CD14-positive monocyte (primary cell): Measurements from ENCODE around the gene TRPV5. TPM values are rescaled to one million over a fixed set of nuclear protein-coding genes. Genes with fewer than 3 reads are reported as not detected.

ENCODE experiments used
- DNase-seq, 3 donors: peaks; one replicate each; pipeline ENCODE4 v3.0.0-alpha.2; 2011 to 2022
- H2AFZ ChIP-seq: 2 replicates; pipeline ENCODE4 v1.6.0; 2012; ENCODE audit warnings: mild to moderate bottlenecking, low read depth, low read length, inconsistent platforms; ENCODE audit not compliant: insufficient read depth, poor library complexity, severe bottlenecking
- H3K27ac ChIP-seq, 2 donors: 1 replicate in 1 of 2; 2 replicates in 1 of 2; pipeline ENCODE4 v1.5.1; 2012 to 2013; ENCODE audit warnings: low read length in 2 of 2, control low read depth in 1 of 2, inconsistent platforms in 1 of 2, low read depth in 1 of 2, mild to moderate bottlenecking in 1 of 2
- H3K27me3 ChIP-seq, 2 donors: one replicate each; pipeline versions ENCODE4 v1.6.0 to v1.6.1; 2011 to 2013; ENCODE audit warnings: low read length in 2 of 2; ENCODE audit not compliant: control insufficient read depth in 2 of 2, insufficient read depth in 2 of 2
- H3K36me3 ChIP-seq, 2 donors: replicated peaks in 1 of 2; 1 replicate in 1 of 2; 2 replicates in 1 of 2; pipeline versions ENCODE4 v1.5.1 to v1.6.1; 2012 to 2013; ENCODE audit warnings: low read length in 2 of 2, control low read depth in 1 of 2, inconsistent platforms in 1 of 2, mild to moderate bottlenecking in 1 of 2; ENCODE audit not compliant: insufficient read depth in 2 of 2, control insufficient read depth in 1 of 2
- H3K4me1 ChIP-seq, 2 donors: 1 replicate in 1 of 2; 2 replicates in 1 of 2; pipeline versions ENCODE4 v1.5.1 to v1.6.1; 2012 to 2013; ENCODE audit warnings: low read length in 2 of 2, control low read depth in 1 of 2, inconsistent platforms in 1 of 2, mild to moderate bottlenecking in 1 of 2, moderate library complexity in 1 of 2; ENCODE audit not compliant: insufficient read depth in 2 of 2, control insufficient read depth in 1 of 2
- H3K4me2 ChIP-seq: replicated peaks from 2 replicates; pipeline ENCODE3; 2012; ENCODE audit warnings: low read length, moderate library complexity, mild to moderate bottlenecking; ENCODE audit not compliant: poor library complexity, severe bottlenecking; ENCODE audit errors: extremely low read depth
- H3K4me3 ChIP-seq, 3 experiments: fragments of 200-600 bp in 1 of 3; sonication (generic) in 1 of 3; replicated peaks in 1 of 3; 1 replicate in 2 of 3; 2 replicates in 1 of 3; pipeline ENCODE4 v1.5.1; 2011 to 2013; ENCODE audit warnings: low read length in 3 of 3, mild to moderate bottlenecking in 3 of 3, control low read depth in 2 of 3, low read depth in 2 of 3, inconsistent platforms in 1 of 3, moderate library complexity in 1 of 3
- H3K79me2 ChIP-seq: 2 replicates; pipeline ENCODE4 v1.6.0; 2012; ENCODE audit warnings: mild to moderate bottlenecking, control low read depth, inconsistent platforms, low read length, moderate library complexity; ENCODE audit not compliant: insufficient read depth
- H3K9ac ChIP-seq: 2 replicates; pipeline ENCODE4 v1.6.0; 2017; ENCODE audit warnings: low read length, mild to moderate bottlenecking; ENCODE audit not compliant: insufficient read depth, poor library complexity, severe bottlenecking
- H3K9me3 ChIP-seq, 2 donors: replicated peaks in 1 of 2; 1 replicate in 1 of 2; 2 replicates in 1 of 2; pipeline versions ENCODE4 v1.5.1 to v1.6.1; 2012 to 2013; ENCODE audit warnings: low read length in 2 of 2, control low read depth in 1 of 2; ENCODE audit not compliant: control insufficient read depth in 1 of 2, insufficient read depth in 1 of 2
- H4K20me1 ChIP-seq: 2 replicates; pipeline ENCODE4 v1.6.0; 2012; ENCODE audit warnings: mild to moderate bottlenecking, low read length, control low read depth, moderate library complexity; ENCODE audit not compliant: insufficient read depth
- H3K27ac Mint-ChIP-seq, 7 donors: one replicate each; pipeline ENCODE4 v1.8.0; 2020; ENCODE audit warnings: mild to moderate bottlenecking in 7 of 7, mixed read lengths in 7 of 7, moderate library complexity in 6 of 7, inconsistent platforms in 2 of 7
- H3K27me3 Mint-ChIP-seq, 3 donors: one replicate each; pipeline ENCODE4 v1.8.0; 2021 to 2022; ENCODE audit warnings: low read depth in 3 of 3, mild to moderate bottlenecking in 3 of 3, mixed read lengths in 3 of 3, moderate library complexity in 3 of 3, inconsistent platforms in 1 of 3
- H3K36me3 Mint-ChIP-seq, 2 donors: one replicate each; pipeline ENCODE4 v1.8.0; 2020; ENCODE audit warnings: mixed read lengths in 2 of 2, inconsistent platforms in 1 of 2, mild to moderate bottlenecking in 1 of 2
- H3K4me1 Mint-ChIP-seq: one replicate; pipeline ENCODE4 v1.8.0; 2020; ENCODE audit warnings: mild to moderate bottlenecking, mixed read lengths
- H3K4me3 Mint-ChIP-seq, 2 donors: one replicate each; pipeline ENCODE4 v1.8.0; 2020; ENCODE audit warnings: mild to moderate bottlenecking in 2 of 2, mixed read lengths in 2 of 2, moderate library complexity in 1 of 2
- H3K9me3 Mint-ChIP-seq, 7 donors: one replicate each; pipeline ENCODE4 v1.8.0; 2020 to 2022; ENCODE audit warnings: mixed read lengths in 7 of 7, mild to moderate bottlenecking in 6 of 7, moderate library complexity in 6 of 7, inconsistent platforms in 2 of 7
- WGBS: methylation state at CpG from one replicate; pipeline ENCODE4 v1.1.5; 2013; ENCODE audit warnings: missing lambda C conversion rate; ENCODE audit not compliant: insufficient coverage; 5-methylcytosine and 5-hydroxymethylcytosine counted together
- intact Hi-C, 2 donors: fragments of 100-400 bp; cut with micrococcal nuclease; formaldehyde crosslinking; loops; one replicate each; pipeline versions ENCODE4 v1.15.0 to v1.15.1; 2023
- polyA plus RNA-seq, 3 donors: library from polyadenylated mRNA; depleted of rRNA in 1 of 3; unstranded in 2 of 3; stranded (reverse) in 1 of 3; fragments of 300-500 nt in 2 of 3; fragments of >200 nt in 1 of 3; fragmentation: Illumina TruSeq in 2 of 3; gene quantifications; 1 replicate in 2 of 3; 2 replicates in 1 of 3; pipeline ENCODE4 v1.2.3, GENCODE V29; 2012 to 2021
- TF ChIP-seq, protein P1 (sequence below): fragments of 200-600 bp; IDR thresholded peaks from one replicate; pipeline ENCODE4 v1.8.0; 2022; ENCODE audit warnings: antibody characterized with exemption, mild to moderate bottlenecking

Gene TRPV5
- polyA plus RNA-seq, 3 donors: not detected

DNA sequence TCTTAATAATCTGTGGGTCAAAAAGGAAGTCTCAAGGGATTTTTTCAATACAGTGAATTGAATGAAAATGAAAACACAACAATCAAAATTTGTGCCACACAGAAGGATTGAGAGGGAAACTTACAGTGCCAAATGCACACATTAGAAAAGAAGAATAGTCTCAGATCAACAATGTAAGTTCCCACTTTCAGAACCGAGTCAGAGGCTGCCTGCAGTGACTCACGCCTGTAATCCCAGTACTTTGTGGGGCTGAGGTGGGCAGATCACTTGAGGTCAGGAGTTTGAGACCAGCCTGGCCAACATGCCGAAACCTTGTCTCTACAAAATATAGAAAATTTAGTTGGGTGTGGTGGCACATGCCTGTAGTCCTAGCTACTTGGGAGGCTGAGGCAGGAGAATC is 41.1 kb upstream of the TRPV5 start:
- Histone ChIP-seq H3K9ac (no peak overlapping the region), H2AFZ (no peak overlapping the region), H3K36me3 (no peaks in the 10 kb centered on the region), H3K4me2 (no peak overlapping the region), H3K27ac (no peak overlapping the region), H4K20me1 (no peaks in the 10 kb centered on the region), H3K4me1 (peaks cover 0 to under 1% of the 10 kb centered on the region in 2 donors), H3K4me3 (no peak overlapping the region), H3K79me2 (no peaks in the 10 kb centered on the region), H3K9me3 (peaks cover 0 to 6% of the 10 kb centered on the region in 2 donors), H3K27me3 (no peaks in the 10 kb centered on the region)
- DNase-seq: no peak
- Mint-ChIP-seq H3K4me1 (no peaks in the 10 kb centered on the region), H3K9me3 (peaks cover 0 to 7% (median 4%) of the 10 kb centered on the region in 7 donors), H3K27ac (no peak overlapping the region), H3K4me3 (no peak overlapping the region), H3K36me3 (no peaks in the 10 kb centered on the region), H3K27me3 (peaks cover 3 to 5% (median 3%) of the 10 kb centered on the region in 3 donors)
- TF ChIP-seq, protein P1, sequence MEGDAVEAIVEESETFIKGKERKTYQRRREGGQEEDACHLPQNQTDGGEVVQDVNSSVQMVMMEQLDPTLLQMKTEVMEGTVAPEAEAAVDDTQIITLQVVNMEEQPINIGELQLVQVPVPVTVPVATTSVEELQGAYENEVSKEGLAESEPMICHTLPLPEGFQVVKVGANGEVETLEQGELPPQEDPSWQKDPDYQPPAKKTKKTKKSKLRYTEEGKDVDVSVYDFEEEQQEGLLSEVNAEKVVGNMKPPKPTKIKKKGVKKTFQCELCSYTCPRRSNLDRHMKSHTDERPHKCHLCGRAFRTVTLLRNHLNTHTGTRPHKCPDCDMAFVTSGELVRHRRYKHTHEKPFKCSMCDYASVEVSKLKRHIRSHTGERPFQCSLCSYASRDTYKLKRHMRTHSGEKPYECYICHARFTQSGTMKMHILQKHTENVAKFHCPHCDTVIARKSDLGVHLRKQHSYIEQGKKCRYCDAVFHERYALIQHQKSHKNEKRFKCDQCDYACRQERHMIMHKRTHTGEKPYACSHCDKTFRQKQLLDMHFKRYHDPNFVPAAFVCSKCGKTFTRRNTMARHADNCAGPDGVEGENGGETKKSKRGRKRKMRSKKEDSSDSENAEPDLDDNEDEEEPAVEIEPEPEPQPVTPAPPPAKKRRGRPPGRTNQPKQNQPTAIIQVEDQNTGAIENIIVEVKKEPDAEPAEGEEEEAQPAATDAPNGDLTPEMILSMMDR: no peak
- intact Hi-C loops: no loop called here
- WGBS: no CpG with 5 or more reads among the region's 3 CpGs

DNA sequence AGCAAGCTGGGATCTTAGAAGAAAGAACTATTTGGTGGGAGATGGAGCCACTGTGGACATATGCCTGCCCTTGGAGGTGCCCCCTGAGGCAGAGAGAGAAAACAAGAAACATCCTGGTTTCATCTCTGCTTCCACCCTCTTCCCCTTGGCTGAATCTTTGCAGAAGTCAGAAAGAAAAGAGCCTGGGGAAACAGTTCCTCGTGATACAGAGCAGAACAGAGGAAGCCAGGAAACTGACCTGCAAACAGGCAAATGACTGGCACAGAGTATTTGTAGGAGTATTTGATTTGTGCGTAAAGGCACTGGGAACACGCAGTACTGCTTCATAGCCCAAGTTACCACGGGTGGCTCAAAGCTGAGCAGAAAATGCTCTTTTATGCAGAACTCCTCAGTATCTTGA is 35.6 kb upstream of the TRPV5 start:
- intact Hi-C loops: no loop called here
- no peak overlapping the region for H3K4me3 ChIP-seq
- H3K9me3 ChIP-seq: no peaks in the 10 kb centered on the region
- H3K9ac ChIP-seq: no peak overlapping the region
- H3K79me2 ChIP-seq: no peaks in the 10 kb centered on the region
- H3K27me3 Mint-ChIP-seq: peaks cover 0 to 5% (median 2%) of the 10 kb centered on the region in 3 donors
- no peak overlapping the region for H3K4me3 Mint-ChIP-seq
- peaks cover 0 to 6% (median 2%) of the 10 kb centered on the region in 7 donors for H3K9me3 Mint-ChIP-seq
- peaks cover 12% of the 10 kb centered on the region for H3K4me1 Mint-ChIP-seq
- WGBS: 15% methylated on average over 3 of the region's 4 CpGs
- DNase-seq: peak in 2 of 3 donors; percentile 8 to 10
- H3K27ac ChIP-seq: no peak overlapping the region
- no peaks in the 10 kb centered on the region for H3K36me3 ChIP-seq
- H3K27me3 ChIP-seq: no peaks in the 10 kb centered on the region
- H4K20me1 ChIP-seq: no peaks in the 10 kb centered on the region
- peaks cover 11 to 15% of the 10 kb centered on the region in 2 donors for H3K4me1 ChIP-seq
- TF ChIP-seq, protein P1: no peak
- H3K36me3 Mint-ChIP-seq: no peaks in the 10 kb centered on the region
- H3K4me2 ChIP-seq: no peak overlapping the region
- peak overlapping the region in 3 of 7 donors; percentile 2 to 67 (median 21) for H3K27ac Mint-ChIP-seq
- H2AFZ ChIP-seq: no peak overlapping the region
